HepG2 (cell line): ENCODE results near the gene BCAS3. TPM values are rescaled to one million over a fixed set of nuclear protein-coding genes. Genes with fewer than 3 reads are reported as not detected.

ENCODE experiments used
- ATAC-seq: fragments of 200-7000 bp; cut with Tn5 transposase; 3 replicates; pipeline ENCODE4 v1.9.1; 2020; ENCODE audit warnings: mild to moderate bottlenecking, moderate library complexity
- BruUV-seq: library from RNA; stranded (reverse); fragments of 400-500 nt; replicated peaks from 2 replicates; lab custom pipeline; 2021; lab: Mats Ljungman, UMichigan
- CTCF ChIA-PET: fragments of 300-600 bp; formaldehyde crosslinking; extraction: SDS; loops from one replicate; lab custom pipeline; 2021; ENCODE audit warnings: low total read pairs, inconsistent platforms, low intra/inter-chr PET ratio; lab: Yijun Ruan, JAX
- POLR2A ChIA-PET: fragments of 350-600 bp; sonication (Branson Sonifier 250); formaldehyde crosslinking; loops from one replicate; lab custom pipeline; 2020; ENCODE audit warnings: antibody characterized with exemption, inconsistent platforms; lab: Yijun Ruan, JAX
- DNase-seq: peaks from one replicate; pipeline ENCODE4 v3.0.0-alpha.2; 2015; ENCODE audit warnings: low spot score
- FAIRE-seq: peaks from 3 replicates; lab custom pipeline; 2011; peaks lifted over from hg19 to GRCh38; lab: Jason Lieb, UNC
- H2AFZ ChIP-seq: one replicate; pipeline ENCODE4 v1.6.1; 2011; ENCODE audit warnings: low read length, inconsistent platforms
- H3K27ac ChIP-seq: fragments of 300-600 bp; 3 replicates; pipeline ENCODE4 v1.8.0; 2011; ENCODE audit warnings: mixed run types, mild to moderate bottlenecking, mixed read lengths, low read length, inconsistent platforms; ENCODE audit not compliant: insufficient read depth; ENCODE audit errors: extremely low read length
- H3K27me3 ChIP-seq, 2 experiments: fragments of 200-600 bp in 1 of 2; 2 replicates in 1 of 2; 3 replicates in 1 of 2; pipeline versions ENCODE4 v1.6.0 to v1.8.0; 2011; ENCODE audit warnings: low read length in 2 of 2, mild to moderate bottlenecking in 2 of 2, moderate library complexity in 2 of 2, inconsistent platforms in 1 of 2; ENCODE audit not compliant: insufficient read depth in 2 of 2, control insufficient read depth in 1 of 2
- H3K36me3 ChIP-seq, 2 experiments: fragments of 200-600 bp in 1 of 2; replicated peaks in 1 of 2; 2 replicates in 1 of 2; 3 replicates in 1 of 2; pipeline versions ENCODE4 v1.5.1 to v1.8.0; 2011; ENCODE audit warnings: low read length in 2 of 2, inconsistent platforms in 1 of 2; ENCODE audit not compliant: insufficient read depth in 2 of 2, control insufficient read depth in 1 of 2
- H3K4me1 ChIP-seq: 2 replicates; pipeline ENCODE4 v1.5.1; 2012; ENCODE audit warnings: low read length, inconsistent platforms; ENCODE audit not compliant: insufficient read depth
- H3K4me2 ChIP-seq: 2 replicates; pipeline ENCODE4 v1.6.0; 2011; ENCODE audit warnings: low read depth, low read length, inconsistent platforms
- H3K4me3 ChIP-seq, 3 experiments: fragments of 200-600 bp in 1 of 3; sonication (generic), shearing (Covaris generic) in 1 of 3; replicated peaks in 1 of 3; 2 replicates each; pipeline ENCODE4 v1.5.1; 2011 to 2016; ENCODE audit warnings: low read length in 3 of 3, inconsistent platforms in 2 of 3, low read depth in 2 of 3, mild to moderate bottlenecking in 2 of 3, control low read depth in 1 of 3, mixed read lengths in 1 of 3; ENCODE audit not compliant: insufficient read depth in 1 of 3
- H3K79me2 ChIP-seq: one replicate; pipeline ENCODE4 v1.6.1; 2011; ENCODE audit warnings: low read length, inconsistent platforms; ENCODE audit not compliant: insufficient read depth
- H3K9ac ChIP-seq: 2 replicates; pipeline ENCODE4 v1.6.0; 2011; ENCODE audit warnings: mild to moderate bottlenecking, low read depth, low read length, inconsistent platforms; ENCODE audit not compliant: insufficient read depth
- H3K9me3 ChIP-seq: 2 replicates; pipeline ENCODE4 v1.5.1; 2012; ENCODE audit warnings: mild to moderate bottlenecking, low read length
- H4K20me1 ChIP-seq: 2 replicates; pipeline ENCODE4 v1.6.0; 2011; ENCODE audit warnings: inconsistent platforms, mild to moderate bottlenecking, low read length, moderate library complexity; ENCODE audit not compliant: insufficient read depth
- SP1 ChIP-seq, 2 experiments: fragments of 450-650 bp in 1 of 2; sonication (generic) in 1 of 2; formaldehyde crosslinking in 1 of 2; IDR thresholded peaks; 2 replicates each; pipeline versions ENCODE4 v1.4.0 to v1.6.1; 2016 to 2020; ENCODE audit warnings: missing genetic modification reagents in 1 of 2
- SP4 ChIP-seq: sonication (generic); formaldehyde crosslinking; IDR thresholded peaks from 2 replicates; pipeline ENCODE4 v1.8.1; 2023; ENCODE audit warnings: mild to moderate bottlenecking, missing genetic modification reagents
- ZNF33B ChIP-seq: sonication (generic); formaldehyde crosslinking; IDR thresholded peaks from 2 replicates; pipeline ENCODE4 v1.5.1; 2020; ENCODE audit warnings: mild to moderate bottlenecking, missing genetic modification reagents
- ZNF607 ChIP-seq: sonication (generic); formaldehyde crosslinking; IDR thresholded peaks from 2 replicates; pipeline ENCODE4 v1.5.1; 2020; ENCODE audit warnings: missing genetic modification reagents, mild to moderate bottlenecking, borderline replicate concordance
- WGBS: methylation state at CpG from one replicate; pipeline ENCODE4 v1.1.6; 2017; ENCODE audit warnings: low lambda C conversion rate; 5-methylcytosine and 5-hydroxymethylcytosine counted together
- in situ Hi-C: cut with HindIII; loops from 2 replicates; pipeline ENCODE4 v1.10.0; 2017; ENCODE audit warnings: low pct_unique_long_range_greater_than_20kb; ENCODE audit not compliant: extremely low pct_ligation_motif_present
- intact Hi-C: fragments of 100-400 bp; cut with micrococcal nuclease; formaldehyde crosslinking; loops from one replicate; pipeline ENCODE4 v1.10.0; 2022; ENCODE audit not compliant: unreplicated experiment
- polyA plus RNA-seq, 8 experiments: library from polyadenylated mRNA; depleted of rRNA in 3 of 8; stranded (reverse) in 7 of 8; unstranded in 1 of 8; fragments of >200 nt; fragmentation: Illumina TruSeq in 4 of 8; extraction: Trizol in 4 of 8; gene quantifications; 2 replicates each; pipeline versions ENCODE4 v1.2.1 to v1.2.3, GENCODE V29; 2011 to 2016; ENCODE audit warnings: low read depth in 4 of 8, missing spikeins in 1 of 8, mixed read lengths in 1 of 8; ENCODE audit not compliant: insufficient read depth in 1 of 8
- total RNA-seq, 5 experiments: library from RNA; depleted of rRNA; stranded (reverse); fragments of >200 nt; fragmentation: Illumina TruSeq; extraction: Trizol; gene quantifications; 2 replicates each; pipeline ENCODE4 v1.2.3, GENCODE V29; 2016; ENCODE audit warnings: low read depth in 1 of 5
- TF ChIP-seq, protein P1 (sequence below), 2 experiments: fragments of 450-650 bp in 1 of 2; sonication (generic) in 1 of 2; formaldehyde crosslinking in 1 of 2; IDR thresholded peaks; 2 replicates each; pipeline versions ENCODE4 v1.6.1 to v1.8.0; 2016 to 2022; ENCODE audit warnings: antibody characterized with exemption in 1 of 2, mild to moderate bottlenecking in 1 of 2, missing genetic modification reagents in 1 of 2

Gene BCAS3
- total and polyA plus RNA-seq, 2 of the 13 experiments (the other 11 are each of a cell fraction or from before 2014, with no cell fraction given), result 10.7 to 11.2 TPM

DNA sequence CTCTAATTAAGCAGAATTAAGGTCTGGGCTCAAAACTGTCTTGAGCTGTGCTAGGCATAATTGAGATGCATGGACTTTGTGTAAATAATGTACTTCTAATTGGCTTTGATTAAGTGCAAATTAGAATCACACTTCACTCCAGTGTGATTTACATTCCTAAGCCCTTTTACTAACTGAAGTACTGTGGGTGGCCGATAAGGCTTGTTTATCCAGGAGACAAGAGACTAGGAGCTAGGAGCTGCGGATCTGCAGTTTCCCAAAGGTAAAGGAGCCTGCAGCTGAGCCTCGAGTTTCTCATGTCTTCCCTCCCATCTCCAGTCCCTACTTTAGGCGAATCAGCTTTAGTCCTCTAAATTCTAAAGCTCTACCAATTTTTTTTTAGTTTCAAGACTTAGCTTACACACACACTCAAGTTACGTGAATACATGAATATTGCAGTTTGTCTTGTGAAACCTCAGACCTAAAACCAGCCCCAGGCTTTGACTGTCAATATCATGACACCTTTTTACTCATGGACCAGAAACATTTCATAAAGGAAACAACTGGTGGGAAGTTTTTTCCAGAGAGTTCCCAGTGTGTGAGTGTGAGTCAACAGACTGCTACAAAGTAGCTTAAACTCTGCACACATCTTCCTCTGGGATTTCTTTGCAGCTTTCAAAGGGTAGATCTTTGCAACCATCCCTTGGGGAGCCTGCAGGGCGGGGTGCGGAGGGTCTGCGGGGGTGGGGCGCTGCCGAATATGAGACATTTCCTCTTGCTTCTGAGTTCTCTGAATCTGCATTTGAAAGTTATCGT, 608.1 kb downstream of the BCAS3 start:
- CTCF ChIA-PET, result no interaction called here
- ATAC-seq, result no peak
- no peak overlapping the region for H3K27ac ChIP-seq

More for the DNA sequence above, 608.1 kb downstream of the BCAS3 start:
- BruUV-seq, result no TSS peak
- WGBS, result 80% methylated on average over 11 of the region's 11 CpGs
- Histone ChIP-seq H3K27me3 (no peaks in the 10 kb centered on the region), H3K4me2 (no peak overlapping the region), H3K36me3 (no peaks in the 10 kb centered on the region), H3K4me3 (no peak overlapping the region), H3K9ac (no peak overlapping the region), H3K79me2 (no peaks in the 10 kb centered on the region), H2AFZ (no peak overlapping the region), H3K9me3 (no peaks in the 10 kb centered on the region), H4K20me1 (no peaks in the 10 kb centered on the region), H3K4me1 (peaks cover 12% of the 10 kb centered on the region; the same call in 1 of the 2 replicates)
- intact Hi-C loops, result no loop called here
- in situ Hi-C loops, result no loop called here
- no peak for DNase-seq
- POLR2A ChIA-PET, result no interaction called here
- no peak for TF ChIP-seq SP4 (CRISPR knock-in tag)
- TF ChIP-seq SP1 (IDR thresholded peaks at IDR 0.05), result no peak
- TF ChIP-seq SP1 (CRISPR knock-in tag; IDR thresholded peaks at IDR 0.05), result no peak
- no peak for TF ChIP-seq ZNF33B
- no peak for TF ChIP-seq ZNF607 (CRISPR knock-in tag)
- TF ChIP-seq, protein P1, sequence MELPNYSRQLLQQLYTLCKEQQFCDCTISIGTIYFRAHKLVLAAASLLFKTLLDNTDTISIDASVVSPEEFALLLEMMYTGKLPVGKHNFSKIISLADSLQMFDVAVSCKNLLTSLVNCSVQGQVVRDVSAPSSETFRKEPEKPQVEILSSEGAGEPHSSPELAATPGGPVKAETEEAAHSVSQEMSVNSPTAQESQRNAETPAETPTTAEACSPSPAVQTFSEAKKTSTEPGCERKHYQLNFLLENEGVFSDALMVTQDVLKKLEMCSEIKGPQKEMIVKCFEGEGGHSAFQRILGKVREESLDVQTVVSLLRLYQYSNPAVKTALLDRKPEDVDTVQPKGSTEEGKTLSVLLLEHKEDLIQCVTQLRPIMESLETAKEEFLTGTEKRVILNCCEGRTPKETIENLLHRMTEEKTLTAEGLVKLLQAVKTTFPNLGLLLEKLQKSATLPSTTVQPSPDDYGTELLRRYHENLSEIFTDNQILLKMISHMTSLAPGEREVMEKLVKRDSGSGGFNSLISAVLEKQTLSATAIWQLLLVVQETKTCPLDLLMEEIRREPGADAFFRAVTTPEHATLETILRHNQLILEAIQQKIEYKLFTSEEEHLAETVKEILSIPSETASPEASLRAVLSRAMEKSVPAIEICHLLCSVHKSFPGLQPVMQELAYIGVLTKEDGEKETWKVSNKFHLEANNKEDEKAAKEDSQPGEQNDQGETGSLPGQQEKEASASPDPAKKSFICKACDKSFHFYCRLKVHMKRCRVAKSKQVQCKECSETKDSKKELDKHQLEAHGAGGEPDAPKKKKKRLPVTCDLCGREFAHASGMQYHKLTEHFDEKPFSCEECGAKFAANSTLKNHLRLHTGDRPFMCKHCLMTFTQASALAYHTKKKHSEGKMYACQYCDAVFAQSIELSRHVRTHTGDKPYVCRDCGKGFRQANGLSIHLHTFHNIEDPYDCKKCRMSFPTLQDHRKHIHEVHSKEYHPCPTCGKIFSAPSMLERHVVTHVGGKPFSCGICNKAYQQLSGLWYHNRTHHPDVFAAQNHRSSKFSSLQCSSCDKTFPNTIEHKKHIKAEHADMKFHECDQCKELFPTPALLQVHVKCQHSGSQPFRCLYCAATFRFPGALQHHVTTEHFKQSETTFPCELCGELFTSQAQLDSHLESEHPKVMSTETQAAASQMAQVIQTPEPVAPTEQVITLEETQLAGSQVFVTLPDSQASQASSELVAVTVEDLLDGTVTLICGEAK (IDR thresholded peaks at IDR 0.05), result no peak
- TF ChIP-seq, protein P1 (CRISPR knock-in tag; IDR thresholded peaks at IDR 0.05), result no peak
- no peak for FAIRE-seq
